KMS-11 (cell line): ENCODE measurements around the gene DPM2.

Source experiments
- H2AFZ ChIP-seq: fragments of 200-600 bp; sonication (generic); 2 replicates; pipeline ENCODE4 v1.6.1; 2016; ENCODE audit warnings: antibody characterized with exemption, mixed run types, low read depth
- H3K27ac ChIP-seq: fragments of 200-600 bp; sonication (generic); 2 replicates; pipeline ENCODE4 v1.6.1; 2016; ENCODE audit warnings: mild to moderate bottlenecking, mixed run types
- H3K27me3 ChIP-seq: fragments of 200-600 bp; sonication (generic); 2 replicates; pipeline ENCODE4 v1.6.1; 2017; ENCODE audit warnings: mild to moderate bottlenecking, low read depth, mixed run types, moderate library complexity; ENCODE audit not compliant: insufficient read depth
- H3K36me3 ChIP-seq: fragments of 200-600 bp; sonication (generic); 2 replicates; pipeline ENCODE4 v1.6.1; 2017; ENCODE audit warnings: mild to moderate bottlenecking, mixed run types; ENCODE audit not compliant: insufficient read depth
- H3K4me1 ChIP-seq: fragments of 200-600 bp; sonication (generic); 2 replicates; pipeline ENCODE4 v1.6.1; 2016; ENCODE audit warnings: mild to moderate bottlenecking, low read depth, mixed run types; ENCODE audit not compliant: poor library complexity, severe bottlenecking
- H3K4me2 ChIP-seq: fragments of 200-600 bp; sonication (generic); 2 replicates; pipeline ENCODE4 v1.7.0; 2016; ENCODE audit warnings: mild to moderate bottlenecking, mixed run types
- H3K4me3 ChIP-seq: fragments of 200-600 bp; sonication (generic); IDR thresholded peaks from 2 replicates; pipeline ENCODE4 v1.6.1; 2017; ENCODE audit warnings: low read depth, low read length, mixed read lengths; ENCODE audit not compliant: insufficient read depth
- H3K79me2 ChIP-seq: fragments of 200-600 bp; sonication (generic); 2 replicates; pipeline ENCODE4 v1.6.1; 2016; ENCODE audit warnings: low read depth, mixed run types; ENCODE audit not compliant: insufficient read depth
- H3K9ac ChIP-seq: fragments of 200-600 bp; sonication (generic); 2 replicates; pipeline ENCODE4 v1.6.1; 2016; ENCODE audit warnings: mild to moderate bottlenecking, mixed run types
- H4K20me1 ChIP-seq: fragments of 200-600 bp; sonication (generic); 2 replicates; pipeline ENCODE4 v1.6.1; 2016; ENCODE audit warnings: mild to moderate bottlenecking, mixed run types; ENCODE audit not compliant: insufficient read depth
- CTCF ChIP-seq: fragments of 200-600 bp; sonication (generic); conservative IDR thresholded peaks from 2 replicates; pipeline ENCODE4 v1.6.1; 2017; ENCODE audit warnings: low read depth, mild to moderate bottlenecking, antibody characterized with exemption, low read length, moderate library complexity, mixed read lengths

DPM2 gene

GRCh38 chr9:127970401-127971313, 33.0 kb upstream of the DPM2 start:
- H3K79me2 ChIP-seq = peaks cover 65% of the 10 kb centered on the region
- H4K20me1 ChIP-seq = no peaks in the 10 kb centered on the region
- peak overlapping the region; percentile 82 for H3K27ac ChIP-seq
- H3K4me3 ChIP-seq = no peak overlapping the region
- no peaks in the 10 kb centered on the region for H3K36me3 ChIP-seq
- no peaks in the 10 kb centered on the region for H3K27me3 ChIP-seq
- no peak for TF ChIP-seq CTCF
- H3K4me2 ChIP-seq = peak overlapping the region; percentile 88
- H2AFZ ChIP-seq = no peak overlapping the region
- peak overlapping the region; percentile 44; the same call in 1 of the 2 replicates for H3K9ac ChIP-seq
- H3K4me1 ChIP-seq = peaks cover 87% of the 10 kb centered on the region

- no peaks in the 10 kb centered on the region for H3K36me3 ChIP-seq
- H3K4me1 ChIP-seq = peaks cover 75% of the 10 kb centered on the region
- peak overlapping the region; percentile 88; the same call in 1 of the 2 replicates for H3K4me2 ChIP-seq
- no peak for TF ChIP-seq CTCF
- H3K79me2 ChIP-seq = peaks cover 47% of the 10 kb centered on the region
- no peaks in the 10 kb centered on the region for H3K27me3 ChIP-seq
- H3K4me3 ChIP-seq = no peak overlapping the region
- peak overlapping the region; percentile 82; the same call in 1 of the 2 replicates for H3K27ac ChIP-seq
- no peaks in the 10 kb centered on the region for H4K20me1 ChIP-seq
- no peak overlapping the region for H2AFZ ChIP-seq
- H3K9ac ChIP-seq = no peak overlapping the region
Observed at GRCh38 chr9:127968700-127969383, 31.2 kb upstream of the DPM2 start.

GRCh38 chr9:127968042-127968441, 30.4 kb upstream of the DPM2 start:
- Histone ChIP-seq H3K27ac (no peak overlapping the region), H3K4me2 (no peak overlapping the region), H3K9ac (no peak overlapping the region), H3K36me3 (no peaks in the 10 kb centered on the region), H3K79me2 (peaks cover 39% of the 10 kb centered on the region), H3K4me3 (no peak overlapping the region), H4K20me1 (no peaks in the 10 kb centered on the region), H2AFZ (no peak overlapping the region), H3K4me1 (peaks cover 67% of the 10 kb centered on the region), H3K27me3 (no peaks in the 10 kb centered on the region)
- TF ChIP-seq CTCF = no peak

DNA sequence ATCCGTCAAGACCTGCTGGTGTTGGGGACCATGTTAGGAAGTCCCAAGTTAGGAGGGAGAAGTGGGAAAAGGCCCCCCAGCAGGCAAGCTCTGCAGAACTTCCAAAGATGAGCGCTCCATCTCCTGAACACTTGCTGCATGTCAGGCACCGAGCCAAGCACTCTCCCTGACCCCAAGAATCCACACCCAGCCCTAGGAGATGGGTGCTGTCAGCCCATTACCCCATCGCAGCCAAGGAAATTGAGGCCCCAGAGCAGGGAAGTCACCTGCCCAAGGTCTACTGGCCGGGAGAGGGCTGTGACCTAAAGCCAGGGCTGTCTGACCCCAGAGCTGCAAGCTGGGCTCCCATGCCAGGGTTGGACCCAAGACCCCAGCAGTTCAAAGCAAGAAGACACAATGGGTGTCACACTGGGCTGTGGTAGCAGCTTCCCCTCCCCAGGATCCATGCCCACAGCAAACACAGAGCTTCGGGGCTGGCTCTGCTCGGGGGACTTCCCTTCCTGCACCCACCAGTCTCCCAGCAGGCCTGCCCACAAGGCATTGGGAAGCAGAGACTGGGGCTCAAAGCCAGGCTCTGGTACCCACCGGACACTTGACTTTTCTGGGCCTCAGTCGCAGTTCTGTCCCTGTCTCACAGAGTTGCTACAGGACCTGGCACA, 29.6 kb upstream of the DPM2 start:
- Histone ChIP-seq H3K4me3 (no peak overlapping the region), H3K4me2 (no peak overlapping the region), H3K79me2 (peaks cover 31% of the 10 kb centered on the region), H3K27me3 (no peaks in the 10 kb centered on the region), H3K27ac (no peak overlapping the region), H3K9ac (no peak overlapping the region), H3K36me3 (no peaks in the 10 kb centered on the region), H4K20me1 (no peaks in the 10 kb centered on the region), H3K4me1 (peaks cover 60% of the 10 kb centered on the region), H2AFZ (no peak overlapping the region)
- no peak for TF ChIP-seq CTCF
